Neural crest cell (in vitro differentiated cells): ENCODE results near the gene TLX2. TPM values are rescaled to one million over a fixed set of nuclear protein-coding genes. Genes with fewer than 3 reads are reported as not detected.
"Not testable (repeated sequence)": the region's sequence is repeated elsewhere in the genome, so short reads cannot be mapped to it uniquely, and the experiment has no call there.

Experiments used
- DNase-seq: peaks from one replicate; pipeline ENCODE4 v3.0.0; 2021; ENCODE audit warnings: low read depth, mixed read lengths, low spot score
- H3K27ac Mint-ChIP-seq: one replicate; pipeline ENCODE4 v1.8.0; 2021; ENCODE audit warnings: mild to moderate bottlenecking, mixed read lengths; ENCODE audit not compliant: unreplicated experiment
- H3K27me3 Mint-ChIP-seq: 2 replicates; pipeline ENCODE4 v1.8.0; 2021; ENCODE audit warnings: low read depth, mild to moderate bottlenecking, mixed read lengths
- H3K36me3 Mint-ChIP-seq: 2 replicates; pipeline ENCODE4 v1.8.0; 2021; ENCODE audit warnings: low read depth, mild to moderate bottlenecking, mixed read lengths
- H3K4me1 Mint-ChIP-seq: 2 replicates; pipeline ENCODE4 v1.8.0; 2021; ENCODE audit warnings: mixed read lengths
- H3K4me3 Mint-ChIP-seq: one replicate; pipeline ENCODE4 v1.8.0; 2021; ENCODE audit warnings: mild to moderate bottlenecking, mixed read lengths
- H3K9me3 Mint-ChIP-seq: 2 replicates; pipeline ENCODE4 v1.8.0; 2021; ENCODE audit warnings: mixed read lengths
- CTCF ChIP-seq: fragments of 200-600 bp; sonication (generic); conservative IDR thresholded peaks from 2 replicates; pipeline ENCODE4 v1.5.0; 2021; ENCODE audit warnings: antibody characterized with exemption, mild to moderate bottlenecking
- total RNA-seq: library from RNA; stranded (reverse); gene quantifications from 2 replicates; pipeline ENCODE4 v1.2.1, GENCODE V29; 2021

Gene TLX2
- total RNA-seq, 1 donor from 2014 or later, result not detected

DNA sequence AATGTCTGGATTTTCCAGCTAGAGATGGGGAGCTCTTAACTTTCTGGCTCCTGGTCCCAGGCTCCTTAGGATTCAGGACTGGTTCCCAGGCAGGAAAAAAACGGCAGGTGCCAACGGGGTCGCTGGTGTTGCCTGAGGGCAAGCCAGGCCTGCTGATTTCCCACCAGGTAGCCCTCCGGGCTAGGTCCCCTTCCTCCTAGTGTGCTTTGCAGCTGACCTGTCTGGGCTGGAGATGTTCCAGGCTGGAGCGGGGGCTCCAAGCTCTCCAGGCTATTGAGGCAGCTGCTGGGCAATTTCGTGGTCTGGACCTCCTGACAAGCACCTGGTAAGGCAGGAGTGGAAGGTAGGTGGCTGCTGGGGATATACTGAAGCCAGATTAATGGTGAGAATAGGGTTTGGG, 39.8 kb upstream of the TLX2 start:
- no peak overlapping the region for H3K27ac Mint-ChIP-seq
- peaks cover 2% of the 10 kb centered on the region for H3K27me3 Mint-ChIP-seq
- H3K4me3 Mint-ChIP-seq, result peak overlapping the region; percentile 21
- H3K4me1 Mint-ChIP-seq, result peaks cover 22% of the 10 kb centered on the region
- peaks cover 14% of the 10 kb centered on the region for H3K36me3 Mint-ChIP-seq
- H3K9me3 Mint-ChIP-seq, result no peaks in the 10 kb centered on the region
- TF ChIP-seq CTCF, result no peak
- DNase-seq, result no peak

DNA sequence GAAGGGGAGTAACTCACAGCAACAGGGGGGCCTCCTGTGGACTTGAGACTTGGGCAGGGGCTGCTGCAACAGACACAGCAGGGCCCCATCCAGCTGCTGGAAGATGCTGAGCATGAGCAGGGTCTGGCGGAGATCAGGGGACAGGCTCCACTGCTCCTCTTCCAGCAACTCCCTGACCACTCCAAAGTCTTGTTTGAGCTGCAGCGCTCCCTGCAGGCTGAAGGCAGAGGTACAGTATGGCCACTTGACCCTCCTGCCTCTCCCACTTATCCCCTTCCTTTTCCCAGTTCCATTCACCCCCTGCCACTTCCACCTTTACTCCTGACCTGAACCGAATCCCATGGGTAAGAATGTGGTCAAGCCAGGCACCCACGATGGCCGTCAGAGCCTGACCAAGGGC, 39.4 kb upstream of the TLX2 start:
- peaks cover 14% of the 10 kb centered on the region for H3K36me3 Mint-ChIP-seq
- H3K4me1 Mint-ChIP-seq, result peaks cover 24% of the 10 kb centered on the region
- H3K9me3 Mint-ChIP-seq, result no peaks in the 10 kb centered on the region
- no peak for DNase-seq
- TF ChIP-seq CTCF, result peak; percentile 35
- H3K27ac Mint-ChIP-seq, result no peak overlapping the region
- H3K27me3 Mint-ChIP-seq, result peaks cover 2% of the 10 kb centered on the region
- H3K4me3 Mint-ChIP-seq, result peak overlapping the region; percentile 21

DNA sequence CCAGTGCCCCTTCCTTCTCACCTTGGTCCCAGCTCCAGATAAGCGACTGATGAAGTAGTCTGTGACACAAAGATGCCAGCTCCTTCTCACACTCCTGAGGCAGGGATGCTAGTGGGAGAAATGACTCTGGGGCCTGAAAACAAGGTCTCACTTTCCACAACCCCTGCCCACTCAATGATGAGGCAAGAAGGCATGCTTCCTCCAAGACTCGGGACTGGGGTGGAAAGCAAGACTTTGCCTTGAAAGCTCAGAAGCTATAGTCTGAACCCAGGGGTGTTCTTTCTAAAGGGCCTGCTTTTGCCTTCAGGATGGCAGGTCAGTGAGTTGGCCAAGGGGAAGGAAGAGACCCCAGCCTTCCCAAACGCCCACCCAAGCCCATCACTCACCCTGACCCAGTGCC, 32.8 kb upstream of the TLX2 start:
- Mint-ChIP-seq H3K4me1 (peaks cover 29% of the 10 kb centered on the region), H3K36me3 (peaks cover 4% of the 10 kb centered on the region), H3K9me3 (no peaks in the 10 kb centered on the region), H3K4me3 (peak overlapping the region; percentile 100), H3K27me3 (no peaks in the 10 kb centered on the region), H3K27ac (no peak overlapping the region)
- TF ChIP-seq CTCF, result no peak
- no peak for DNase-seq

GRCh38 chr2:74481961-74482800, 32.1 kb upstream of the TLX2 start:
- H3K4me1 Mint-ChIP-seq, result peaks cover 29% of the 10 kb centered on the region
- no peak for TF ChIP-seq CTCF
- peak overlapping the region; percentile 100 for H3K4me3 Mint-ChIP-seq
- H3K27me3 Mint-ChIP-seq, result no peaks in the 10 kb centered on the region
- no peak for DNase-seq
- peaks cover 4% of the 10 kb centered on the region for H3K36me3 Mint-ChIP-seq
- no peaks in the 10 kb centered on the region for H3K9me3 Mint-ChIP-seq
- H3K27ac Mint-ChIP-seq, result peak overlapping the region; percentile 99

GRCh38 chr2:74482801-74483674, 31.2 kb upstream of the TLX2 start, which contains the start of the genes CCDC142 and TTC31:
TSS of gene CCDC142 (minus strand) at chr2:74482998. CDS start at chr2:74482837, 161 bp downstream.
TSS of gene TTC31 (plus strand) at chr2:74483081. CDS start at chr2:74483096, 15 bp downstream.
- peak; percentile 93 for DNase-seq
- peaks cover 29% of the 10 kb centered on the region for H3K4me1 Mint-ChIP-seq
- TF ChIP-seq CTCF, result peak; percentile 95
- H3K4me3 Mint-ChIP-seq, result peak within 1 kb of the TSS; percentile 100
- H3K9me3 Mint-ChIP-seq, result no peaks in the 10 kb centered on the region
- no peaks in the 10 kb centered on the region for H3K27me3 Mint-ChIP-seq
- no peaks in the 10 kb centered on the region for H3K36me3 Mint-ChIP-seq
- H3K27ac Mint-ChIP-seq, result peak within 1 kb of the TSS; percentile 99

DNA sequence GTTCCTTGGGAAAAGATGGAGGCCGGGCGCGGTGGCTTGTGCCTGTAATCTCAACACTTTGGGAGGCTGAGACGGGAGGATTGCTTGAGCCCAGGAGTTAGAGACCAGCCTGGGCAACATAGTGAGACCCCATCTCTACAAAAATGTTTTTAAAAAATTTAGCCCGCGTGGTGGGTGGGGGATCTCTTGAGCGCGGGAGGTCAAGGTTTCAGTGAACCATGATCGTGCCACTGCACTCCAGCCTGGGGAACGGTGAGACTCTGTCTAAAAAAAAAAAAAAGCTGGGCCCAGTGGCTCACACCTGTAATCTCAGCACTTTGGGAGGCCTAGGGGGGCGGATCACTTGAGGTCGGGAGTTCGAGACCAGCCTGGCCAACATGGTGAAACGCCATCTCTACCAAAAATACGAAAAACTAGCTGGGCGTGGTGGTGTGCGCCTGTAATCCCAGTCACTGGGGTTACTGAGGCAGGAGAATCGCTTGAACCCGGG, 30.5 kb upstream of the TLX2 start:
- H3K36me3 Mint-ChIP-seq, DNase-seq, H3K27me3 Mint-ChIP-seq, H3K9me3 Mint-ChIP-seq, H3K27ac Mint-ChIP-seq: not testable (repeated sequence)
- Mint-ChIP-seq H3K4me1 (peaks cover 29% of the 10 kb centered on the region), H3K4me3 (peak overlapping the region; percentile 100)
